H1 (cell line): ENCODE measurements around the gene KCNQ1. TPM values are rescaled to one million over a fixed set of nuclear protein-coding genes. Genes with fewer than 3 reads are reported as not detected.
A peak's percentile ranks its signal among the peaks of the same experiment; 100 is the strongest.

Source experiments
- CTCF ChIA-PET: fragments of 300-600 bp; sonication (Branson Sonifier 250); formaldehyde crosslinking; loops from one replicate; lab custom pipeline; 2021; ENCODE audit not compliant: partially characterized antibody; lab: Charles Lee
- POLR2A ChIA-PET: fragments of 300-600 bp; sonication (Branson Sonifier 250); formaldehyde crosslinking; loops from one replicate; lab custom pipeline; 2021; ENCODE audit warnings: inconsistent platforms; ENCODE audit not compliant: partially characterized antibody; lab: Charles Lee
- DNase-seq, 2 experiments: peaks; one replicate each; pipeline versions ENCODE4 v3.0.0 to v3.0.0-alpha.2; 2010 to 2022; ENCODE audit warnings: low spot score in 2 of 2, low read depth in 1 of 2, mixed read lengths in 1 of 2
- FAIRE-seq: peaks from 2 replicates; lab custom pipeline; 2011; peaks lifted over from hg19 to GRCh38; lab: Jason Lieb, UNC
- H2AFZ ChIP-seq: 2 replicates; pipeline ENCODE4 v1.8.1; 2012; ENCODE audit warnings: low read length, inconsistent platforms
- H2AK5ac ChIP-seq: 2 replicates; pipeline ENCODE4 v1.6.1; 2013; ENCODE audit warnings: low read depth, low read length
- H2BK120ac ChIP-seq: replicated peaks from 2 replicates; pipeline ENCODE3; 2013; ENCODE audit warnings: low read depth, low read length, inconsistent platforms
- H2BK12ac ChIP-seq: 2 replicates; pipeline ENCODE4 v1.6.1; 2013; ENCODE audit warnings: low read depth, low read length
- H2BK15ac ChIP-seq: 2 replicates; pipeline ENCODE4 v1.6.1; 2013; ENCODE audit warnings: low read length
- H2BK20ac ChIP-seq: 2 replicates; pipeline ENCODE4 v1.6.1; 2013; ENCODE audit warnings: low read length
- H2BK5ac ChIP-seq: 2 replicates; pipeline ENCODE4 v1.6.1; 2013; ENCODE audit warnings: low read depth, low read length
- H3K14ac ChIP-seq: 2 replicates; pipeline ENCODE4 v1.6.1; 2013; ENCODE audit warnings: inconsistent platforms; ENCODE audit not compliant: insufficient read length
- H3K18ac ChIP-seq: 2 replicates; pipeline ENCODE4 v1.6.1; 2013; ENCODE audit warnings: low read length; ENCODE audit errors: extremely low read depth
- H3K23ac ChIP-seq: 2 replicates; pipeline ENCODE4 v1.6.1; 2013; ENCODE audit warnings: inconsistent platforms; ENCODE audit not compliant: insufficient read length
- H3K23me2 ChIP-seq: 2 replicates; pipeline ENCODE4 v1.6.1; 2013; ENCODE audit warnings: low read depth, low read length
- H3K27ac ChIP-seq: 2 replicates; pipeline ENCODE4 v1.6.1; 2011; ENCODE audit warnings: low read depth, low read length, inconsistent platforms
- H3K27me3 ChIP-seq, 4 experiments: replicated peaks in 1 of 4; 1 replicate in 1 of 4; 2 replicates in 3 of 4; pipeline versions ENCODE4 v1.6.1 to v1.8.1; 2011 to 2013; ENCODE audit warnings: low read length in 3 of 4, mild to moderate bottlenecking in 3 of 4, inconsistent platforms in 2 of 4, mixed read lengths in 2 of 4, moderate library complexity in 1 of 4; ENCODE audit not compliant: control insufficient read depth in 3 of 4, insufficient read depth in 3 of 4; ENCODE audit errors: extremely low read depth in 1 of 4
- H3K36me3 ChIP-seq, 4 experiments: 2 replicates each; pipeline versions ENCODE4 v1.6.1 to v1.8.1; 2011 to 2013; ENCODE audit warnings: mild to moderate bottlenecking in 4 of 4, low read length in 3 of 4, moderate library complexity in 2 of 4, control low read depth in 1 of 4, inconsistent platforms in 1 of 4; ENCODE audit not compliant: insufficient read depth in 4 of 4, control insufficient read depth in 2 of 4
- H3K4ac ChIP-seq: replicated peaks from 2 replicates; pipeline ENCODE3; 2013; ENCODE audit warnings: low read length, low read depth, mixed read lengths, inconsistent platforms; ENCODE audit not compliant: insufficient read length
- H3K4me1 ChIP-seq, 4 experiments: replicated peaks in 1 of 4; 1 replicate in 1 of 4; 2 replicates in 3 of 4; pipeline versions ENCODE4 v1.6.1 to v1.8.1; 2011 to 2013; ENCODE audit warnings: low read length in 3 of 4, inconsistent platforms in 2 of 4, mixed read lengths in 1 of 4; ENCODE audit not compliant: insufficient read depth in 4 of 4, control insufficient read depth in 3 of 4
- H3K4me2 ChIP-seq, 2 experiments: 2 replicates each; pipeline versions ENCODE4 v1.6.1 to v1.8.1; 2011 to 2013; ENCODE audit warnings: low read depth in 2 of 2, low read length in 2 of 2, control low read depth in 1 of 2, inconsistent platforms in 1 of 2, mild to moderate bottlenecking in 1 of 2; ENCODE audit not compliant: insufficient read depth in 1 of 2
- H3K4me3 ChIP-seq, 4 experiments: fragments of 200-600, 300-600 bp in 1 of 4; sonication (generic), shearing (Covaris generic), sonication (Bioruptor Twin) in 1 of 4; 2 replicates each; pipeline versions ENCODE4 v1.5.1 to v1.8.1; 2011 to 2016; ENCODE audit warnings: low read length in 4 of 4, low read depth in 3 of 4, control low read depth in 2 of 4, inconsistent platforms in 2 of 4, mild to moderate bottlenecking in 2 of 4, mixed read lengths in 1 of 4, moderate library complexity in 1 of 4; ENCODE audit not compliant: insufficient read depth in 2 of 4; ENCODE audit errors: extremely low read depth in 1 of 4
- H3K56ac ChIP-seq: replicated peaks from 2 replicates; pipeline ENCODE3; 2013; ENCODE audit warnings: low read depth, mild to moderate bottlenecking, mixed read lengths, low read length, inconsistent platforms; ENCODE audit not compliant: insufficient read length
- H3K79me1 ChIP-seq: 2 replicates; pipeline ENCODE4 v1.6.1; 2013; ENCODE audit warnings: low read depth, low read length, control low read depth
- H3K79me2 ChIP-seq, 2 experiments: 2 replicates each; pipeline versions ENCODE4 v1.6.1 to v1.8.1; 2012 to 2013; ENCODE audit warnings: low read length in 2 of 2, mild to moderate bottlenecking in 2 of 2, inconsistent platforms in 1 of 2; ENCODE audit not compliant: insufficient read depth in 2 of 2, control insufficient read depth in 1 of 2
- H3K9ac ChIP-seq, 4 experiments: replicated peaks in 1 of 4; 1 replicate in 1 of 4; 2 replicates in 3 of 4; pipeline versions ENCODE4 v1.6.1 to v1.8.1; 2011 to 2013; ENCODE audit warnings: low read depth in 3 of 4, low read length in 3 of 4, control low read depth in 2 of 4, mild to moderate bottlenecking in 2 of 4, moderate library complexity in 2 of 4, inconsistent platforms in 1 of 4; ENCODE audit errors: extremely low read depth in 1 of 4
- H3K9me3 ChIP-seq, 2 experiments: 2 replicates each; pipeline versions ENCODE4 v1.6.1 to v1.8.1; 2012 to 2013; ENCODE audit warnings: mild to moderate bottlenecking in 2 of 2, moderate library complexity in 2 of 2, control low read depth in 1 of 2, inconsistent platforms in 1 of 2, low read depth in 1 of 2, low read length in 1 of 2, mixed read lengths in 1 of 2; ENCODE audit not compliant: insufficient read depth in 2 of 2
- H4K20me1 ChIP-seq, 2 experiments: replicated peaks in 1 of 2; 2 replicates each; pipeline versions ENCODE3 to v1.8.1; 2011 to 2013; ENCODE audit warnings: inconsistent platforms in 2 of 2, low read length in 2 of 2, mild to moderate bottlenecking in 1 of 2; ENCODE audit not compliant: insufficient read depth in 2 of 2, control insufficient read depth in 1 of 2
- H4K5ac ChIP-seq: 2 replicates; pipeline ENCODE4 v1.6.1; 2013; ENCODE audit warnings: low read length, low read depth, mixed read lengths, inconsistent platforms; ENCODE audit not compliant: insufficient read length
- H4K8ac ChIP-seq: 2 replicates; pipeline ENCODE4 v1.8.0; 2013; ENCODE audit warnings: mild to moderate bottlenecking, moderate library complexity, low read length, inconsistent platforms; ENCODE audit not compliant: insufficient read depth; ENCODE audit errors: extremely low read depth
- H4K91ac ChIP-seq: replicated peaks from 2 replicates; pipeline ENCODE3; 2013; ENCODE audit warnings: low read length, mixed read lengths, inconsistent platforms; ENCODE audit not compliant: insufficient read length
- EZH2 ChIP-seq: fragments of 200-600 bp; sonication (generic); IDR thresholded peaks from 2 replicates; pipeline ENCODE4 v1.7.1; 2012; ENCODE audit warnings: low read depth, mild to moderate bottlenecking, moderate library complexity, low read length, inconsistent platforms; ENCODE audit not compliant: severe bottlenecking
- SUZ12 ChIP-seq: fragments of 200-600 bp; sonication (generic); IDR thresholded peaks from 2 replicates; pipeline ENCODE4 v1.6.1; 2012; ENCODE audit warnings: mild to moderate bottlenecking, inconsistent platforms, low read length, moderate library complexity, mixed read lengths
- WGBS, 2 experiments: shearing (Covaris generic) in 1 of 2; methylation state at CpG; one replicate each; pipeline versions ENCODE4 v1.1.6 to v1.1.7; 2013 to 2015; ENCODE audit warnings: low lambda C conversion rate in 2 of 2, mixed read lengths in 2 of 2, inconsistent platforms in 1 of 2, low coverage in 1 of 2, missing lambda C conversion rate in 1 of 2; ENCODE audit not compliant: insufficient replicate concordance in 2 of 2, insufficient coverage in 1 of 2, insufficient read length in 1 of 2; ENCODE audit errors: extremely low coverage in 1 of 2, missing lambda C conversion rate in 1 of 2; 5-methylcytosine and 5-hydroxymethylcytosine counted together
- polyA plus RNA-seq, 7 experiments: library from polyadenylated mRNA; depleted of rRNA in 3 of 7; stranded (reverse) in 5 of 7; unstranded in 2 of 7; fragments of >200 nt in 5 of 7; fragments of 200-250 nt in 2 of 7; gene quantifications; 1 replicate in 5 of 7; 2 replicates in 1 of 7; 4 replicates in 1 of 7; pipeline versions ENCODE4 v1.2.1 to v1.2.3, GENCODE V29; 2011 to 2013; ENCODE audit warnings: missing spikeins in 2 of 7, mixed read lengths in 2 of 7
- total RNA-seq: library from RNA; stranded (reverse); fragmentation: NEBNext Ultra II Directional; extraction: Animal tissue kit (Norgen Biotek cat#: 25700); gene quantifications from 2 replicates; pipeline ENCODE4 v1.2.1, GENCODE V29; 2021

The KCNQ1 gene
- total and polyA plus RNA-seq, 2 of the 8 experiments (the other 6 are each of a cell fraction or from before 2014, with no cell fraction given): 1.9 to 2.0 TPM

DNA sequence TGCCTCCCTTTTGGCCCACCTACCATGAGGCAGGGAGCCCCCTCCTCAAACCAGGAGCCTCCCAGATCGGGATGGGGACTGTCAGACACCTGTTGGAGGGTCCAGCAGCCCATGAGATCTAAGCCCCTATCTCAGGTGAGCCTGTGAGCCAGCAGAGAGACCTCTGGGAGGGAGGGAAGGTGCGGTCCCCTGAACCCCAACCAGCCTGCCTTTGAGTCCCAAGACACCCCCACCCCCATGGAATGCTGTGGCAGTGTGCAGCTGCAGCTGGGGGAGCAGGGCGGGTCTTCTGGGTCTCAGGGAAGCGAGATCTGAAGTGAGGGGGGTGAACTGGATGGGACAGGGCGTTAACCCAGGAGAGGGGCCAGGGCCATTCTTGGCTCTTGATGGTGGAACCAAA, 442.1 kb downstream of the KCNQ1 start:
- no peak overlapping the region for H4K91ac ChIP-seq
- peaks cover 2 to 66% (median 40%) of the 10 kb centered on the region in 4 experiments for H3K27me3 ChIP-seq
- peak overlapping the region; percentile 60; the same call in 1 of the 2 replicates for H2BK5ac ChIP-seq
- no peak overlapping the region for H3K4me3 ChIP-seq
- H3K18ac ChIP-seq: peak overlapping the region; percentile 4; the same call in 1 of the 2 replicates
- no peak overlapping the region for H3K4ac ChIP-seq
- no peaks in the 10 kb centered on the region for H3K79me1 ChIP-seq
- peaks cover 6 to 7% of the 10 kb centered on the region in 2 experiments for H4K20me1 ChIP-seq
- ChIA-PET CTCF (interaction anchor here (0.7 to 13.5 kb wide), 38 partner anchors 8 to 465 kb away, joined by 3 to 521 read pairs (median 6); partner anchors contain the start of gene PHLDA2), POLR2A (interaction anchor here (0.9 to 3.0 kb wide), 4 partner anchors 43 to 353 kb away, joined by 3 to 18 read pairs (median 6); no protein-coding TSS in a partner anchor)
- no peak for FAIRE-seq
- peak overlapping the region; percentile 77; the same call in 1 of the 2 replicates for H2BK12ac ChIP-seq
- no peak overlapping the region for H2AFZ ChIP-seq
- H3K9me3 ChIP-seq: no peaks in the 10 kb centered on the region
- H3K79me2 ChIP-seq: no peaks in the 10 kb centered on the region
- no peak overlapping the region for H3K56ac ChIP-seq
- peaks cover 0 to 4% (median 0%) of the 10 kb centered on the region in 4 experiments; a peak in 1 of 8 replicates for H3K36me3 ChIP-seq
- no peak overlapping the region for H3K9ac ChIP-seq
- H2BK15ac ChIP-seq: no peak overlapping the region
- DNase-seq: no peak
- peak overlapping the region; percentile 21 to 62; a peak in 1 of 4 replicates for H3K4me2 ChIP-seq
- H2BK120ac ChIP-seq: no peak overlapping the region
- TF ChIP-seq SUZ12 (no peak), EZH2 (peak; percentile 27)
- H2BK20ac ChIP-seq: peak overlapping the region; percentile 55; the same call in 1 of the 2 replicates
- H3K23me2 ChIP-seq: peaks cover 12% of the 10 kb centered on the region; the same call in 1 of the 2 replicates
- no peak overlapping the region for H3K14ac ChIP-seq
- no peak overlapping the region for H4K8ac ChIP-seq
- peak overlapping the region; percentile 70 for H2AK5ac ChIP-seq
- H3K4me1 ChIP-seq: peaks cover 0 to 41% (median 32%) of the 10 kb centered on the region in 4 experiments; a peak in 6 of 7 replicates
- H3K27ac ChIP-seq: no peak overlapping the region
- H3K23ac ChIP-seq: no peak overlapping the region
- no peak overlapping the region for H4K5ac ChIP-seq
- WGBS, 2 experiments: 90% methylated on average over 5 of the region's 5 CpGs; no CpG with 5 or more reads in 1 of the 2 experiments
